NCI-H82 treated with DMSO at 0.1 percent for 48 hours (cell line): ENCODE data around the gene PSAT1.

Experiments
- DNase-seq: peaks from one replicate; lab custom pipeline; 2025; ENCODE audit not compliant: unreplicated experiment; lab: John Stamatoyannopoulos, UW

The PSAT1 gene

GRCh38 chr9:78358329-78359051 is 61.6 kb downstream of the PSAT1 start:
- DNase-seq = no peak

GRCh38 chr9:78363221-78363620 is 66.3 kb downstream of the PSAT1 start:
- DNase-seq = no peak

- no peak for DNase-seq
Observed at GRCh38 chr9:78365748-78366697, 69.1 kb downstream of the PSAT1 start.

GRCh38 chr9:78366827-78367226 is 69.9 kb downstream of the PSAT1 start:
- DNase-seq = no peak

- no peak for DNase-seq
Observed at GRCh38 chr9:78368236-78368635, 71.3 kb downstream of the PSAT1 start.

- peak; percentile 12 for DNase-seq
Observed at GRCh38 chr9:78369639-78370219, 72.8 kb downstream of the PSAT1 start.

GRCh38 chr9:78370991-78371390 is 74.1 kb downstream of the PSAT1 start:
- no peak for DNase-seq

GRCh38 chr9:78371981-78372380 is 75.1 kb downstream of the PSAT1 start:
- no peak for DNase-seq
